Measurements from ENCODE around the gene COPA. TPM values are rescaled to one million over a fixed set of nuclear protein-coding genes. Genes with fewer than 3 reads are reported as not detected.

COPA gene
- total and polyA plus RNA-seq, 10 of the 15 experiments (the other 5 are each of a cell fraction or from before 2014, with no cell fraction given): 53.7 to 180 (median 123) TPM

DNA sequence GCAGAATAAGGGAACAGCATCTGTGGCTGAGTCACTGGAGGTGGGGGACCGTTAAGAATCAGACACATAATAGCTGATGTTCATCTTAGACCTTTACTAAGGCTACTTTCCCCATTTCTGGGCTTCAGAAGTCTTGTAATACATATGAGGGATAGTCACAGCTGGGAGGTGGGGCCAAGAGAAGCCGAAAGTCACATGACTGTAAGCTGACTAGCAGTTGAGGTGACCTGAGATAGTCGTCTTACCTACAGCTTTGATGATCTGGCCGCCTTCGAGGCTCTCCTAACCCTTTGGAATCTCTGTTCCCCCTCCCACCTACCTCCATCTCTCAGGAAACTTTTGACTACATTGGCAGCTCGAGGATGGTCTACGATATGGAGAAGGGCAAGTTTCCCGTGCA lies 9.5 kb upstream of the COPA start (continued):
- TF ChIP-seq, protein P1, sequence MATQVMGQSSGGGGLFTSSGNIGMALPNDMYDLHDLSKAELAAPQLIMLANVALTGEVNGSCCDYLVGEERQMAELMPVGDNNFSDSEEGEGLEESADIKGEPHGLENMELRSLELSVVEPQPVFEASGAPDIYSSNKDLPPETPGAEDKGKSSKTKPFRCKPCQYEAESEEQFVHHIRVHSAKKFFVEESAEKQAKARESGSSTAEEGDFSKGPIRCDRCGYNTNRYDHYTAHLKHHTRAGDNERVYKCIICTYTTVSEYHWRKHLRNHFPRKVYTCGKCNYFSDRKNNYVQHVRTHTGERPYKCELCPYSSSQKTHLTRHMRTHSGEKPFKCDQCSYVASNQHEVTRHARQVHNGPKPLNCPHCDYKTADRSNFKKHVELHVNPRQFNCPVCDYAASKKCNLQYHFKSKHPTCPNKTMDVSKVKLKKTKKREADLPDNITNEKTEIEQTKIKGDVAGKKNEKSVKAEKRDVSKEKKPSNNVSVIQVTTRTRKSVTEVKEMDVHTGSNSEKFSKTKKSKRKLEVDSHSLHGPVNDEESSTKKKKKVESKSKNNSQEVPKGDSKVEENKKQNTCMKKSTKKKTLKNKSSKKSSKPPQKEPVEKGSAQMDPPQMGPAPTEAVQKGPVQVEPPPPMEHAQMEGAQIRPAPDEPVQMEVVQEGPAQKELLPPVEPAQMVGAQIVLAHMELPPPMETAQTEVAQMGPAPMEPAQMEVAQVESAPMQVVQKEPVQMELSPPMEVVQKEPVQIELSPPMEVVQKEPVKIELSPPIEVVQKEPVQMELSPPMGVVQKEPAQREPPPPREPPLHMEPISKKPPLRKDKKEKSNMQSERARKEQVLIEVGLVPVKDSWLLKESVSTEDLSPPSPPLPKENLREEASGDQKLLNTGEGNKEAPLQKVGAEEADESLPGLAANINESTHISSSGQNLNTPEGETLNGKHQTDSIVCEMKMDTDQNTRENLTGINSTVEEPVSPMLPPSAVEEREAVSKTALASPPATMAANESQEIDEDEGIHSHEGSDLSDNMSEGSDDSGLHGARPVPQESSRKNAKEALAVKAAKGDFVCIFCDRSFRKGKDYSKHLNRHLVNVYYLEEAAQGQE (IDR thresholded peaks at IDR 0.05; ENCODE audit: low read depth, low read length): no peak
- TF ChIP-seq, protein P2, sequence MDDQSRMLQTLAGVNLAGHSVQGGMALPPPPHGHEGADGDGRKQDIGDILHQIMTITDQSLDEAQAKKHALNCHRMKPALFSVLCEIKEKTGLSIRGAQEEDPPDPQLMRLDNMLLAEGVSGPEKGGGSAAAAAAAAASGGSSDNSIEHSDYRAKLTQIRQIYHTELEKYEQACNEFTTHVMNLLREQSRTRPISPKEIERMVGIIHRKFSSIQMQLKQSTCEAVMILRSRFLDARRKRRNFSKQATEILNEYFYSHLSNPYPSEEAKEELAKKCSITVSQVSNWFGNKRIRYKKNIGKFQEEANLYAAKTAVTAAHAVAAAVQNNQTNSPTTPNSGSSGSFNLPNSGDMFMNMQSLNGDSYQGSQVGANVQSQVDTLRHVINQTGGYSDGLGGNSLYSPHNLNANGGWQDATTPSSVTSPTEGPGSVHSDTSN (IDR thresholded peaks at IDR 0.05; ENCODE audit: insufficient replicate concordance, low read depth, low read length): no peak
- TF ChIP-seq KAT2A (conservative IDR thresholded peaks at IDR 0.05; ENCODE audit: control insufficient read depth, low read depth, low read length) (no peak), SMAD1 (IDR thresholded peaks at IDR 0.05; ENCODE audit: low read depth, partially characterized antibody) (no peak), SUPT20H (IDR thresholded peaks at IDR 0.05; ENCODE audit: borderline replicate concordance, control insufficient read depth, low read depth, low read length) (no peak), NRF1 (conservative IDR thresholded peaks at IDR 0.05; ENCODE audit: low read depth, low read length) (no peak), CHD2 (IDR thresholded peaks at IDR 0.05; ENCODE audit: borderline replicate concordance, low read depth, low read length) (no peak), RAD51 (IDR thresholded peaks at IDR 0.05) (no peak), BCL11A (IDR thresholded peaks at IDR 0.05; ENCODE audit: low read depth, low read length) (no peak), NBN (IDR thresholded peaks at IDR 0.05) (no peak), ZBED1 (IDR thresholded peaks at IDR 0.05; ENCODE audit: borderline replicate concordance) (no peak), TCF12 (IDR thresholded peaks at IDR 0.05; ENCODE audit: low read depth, low read length) (no peak)

All from GM12878 (cell line).